ENCODE results near the gene MICALL2. TPM values are rescaled to one million over a fixed set of nuclear protein-coding genes. Genes with fewer than 3 reads are reported as not detected.

The MICALL2 gene
- polyA plus RNA-seq, 1 of the 3 experiments (the other 2 are of a cell fraction), result 38.8 TPM

GRCh38 chr7:1452205-1452604 is 7.1 kb downstream of the MICALL2 start:
- H3K79me2 ChIP-seq (ENCODE audit: insufficient read depth), result peaks cover 61% of the 10 kb centered on the region
- no peaks in the 10 kb centered on the region; a peak in 1 of 4 replicates for H3K4me1 ChIP-seq (ENCODE audit: control insufficient read depth in 1 of 2, insufficient read depth in 2 of 2, low read depth in 1 of 2, low read length in 1 of 2)
- H3K9ac ChIP-seq, result no peak overlapping the region
- no peaks in the 10 kb centered on the region for H3K27me3 ChIP-seq (ENCODE audit: insufficient read depth)
- H3K4me2 ChIP-seq, result no peak overlapping the region
- no peaks in the 10 kb centered on the region for H3K9me3 ChIP-seq
- DNase-seq, result no peak
- CTCF ChIA-PET, result interaction anchor here (0.8 to 12.9 kb wide), 6 partner anchors 12 to 269 kb away, joined by 3 to 142 read pairs (median 6); no protein-coding TSS in a partner anchor
- H2AFZ ChIP-seq (ENCODE audit: low read depth), result no peak overlapping the region
- no peak overlapping the region for H3K4me3 ChIP-seq (ENCODE audit: low read depth in 2 of 2, low read length in 1 of 2)
- H3F3A ChIP-seq (replicated peaks; ENCODE audit: insufficient read depth), result no peaks in the 10 kb centered on the region
- TF ChIP-seq GABPA (IDR thresholded peaks at IDR 0.05; ENCODE audit: low read depth) (no peak), NFIC (IDR thresholded peaks at IDR 0.05; ENCODE audit: borderline replicate concordance) (no peak), TCF12 (IDR thresholded peaks at IDR 0.05) (no peak), FOSL2 (IDR thresholded peaks at IDR 0.05; ENCODE audit: borderline replicate concordance, low read depth) (no peak), CTCF (IDR thresholded peaks at IDR 0.05) (no peak), FOXJ3 (CRISPR knock-in tag; IDR thresholded peaks at IDR 0.05) (no peak), GATA2 (CRISPR knock-in tag; IDR thresholded peaks at IDR 0.05) (no peak), ELF1 (IDR thresholded peaks at IDR 0.05) (no peak), TAF1 (IDR thresholded peaks at IDR 0.05; ENCODE audit: borderline replicate concordance, low read depth, low read length) (no peak), RAD21 (IDR thresholded peaks at IDR 0.05; ENCODE audit: low read length) (no peak)
- TF ChIP-seq, protein P1, sequence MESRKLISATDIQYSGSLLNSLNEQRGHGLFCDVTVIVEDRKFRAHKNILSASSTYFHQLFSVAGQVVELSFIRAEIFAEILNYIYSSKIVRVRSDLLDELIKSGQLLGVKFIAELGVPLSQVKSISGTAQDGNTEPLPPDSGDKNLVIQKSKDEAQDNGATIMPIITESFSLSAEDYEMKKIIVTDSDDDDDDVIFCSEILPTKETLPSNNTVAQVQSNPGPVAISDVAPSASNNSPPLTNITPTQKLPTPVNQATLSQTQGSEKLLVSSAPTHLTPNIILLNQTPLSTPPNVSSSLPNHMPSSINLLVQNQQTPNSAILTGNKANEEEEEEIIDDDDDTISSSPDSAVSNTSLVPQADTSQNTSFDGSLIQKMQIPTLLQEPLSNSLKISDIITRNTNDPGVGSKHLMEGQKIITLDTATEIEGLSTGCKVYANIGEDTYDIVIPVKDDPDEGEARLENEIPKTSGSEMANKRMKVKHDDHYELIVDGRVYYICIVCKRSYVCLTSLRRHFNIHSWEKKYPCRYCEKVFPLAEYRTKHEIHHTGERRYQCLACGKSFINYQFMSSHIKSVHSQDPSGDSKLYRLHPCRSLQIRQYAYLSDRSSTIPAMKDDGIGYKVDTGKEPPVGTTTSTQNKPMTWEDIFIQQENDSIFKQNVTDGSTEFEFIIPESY (IDR thresholded peaks at IDR 0.05; ENCODE audit: borderline replicate concordance, low read depth), result no peak
- POLR2A ChIA-PET, result interaction anchor here (0.7 kb wide), 1 partner anchor 25 kb away, joined by 4 read pairs; no protein-coding TSS in a partner anchor
- H3K27ac ChIP-seq (ENCODE audit: low read depth in 2 of 2, low read length in 1 of 2), result no peak overlapping the region
- WGBS (ENCODE audit: low lambda C conversion rate), result 86% methylated on average over 17 of the region's 19 CpGs
- no peaks in the 10 kb centered on the region for H3K9me2 ChIP-seq
- peaks cover 6% of the 10 kb centered on the region in 2 experiments for H3K36me3 ChIP-seq (replicated peaks in 1 of 2; ENCODE audit: control insufficient read depth in 1 of 2, insufficient read depth in 2 of 2, low read length in 1 of 2)
- H4K20me1 ChIP-seq (ENCODE audit: insufficient read depth), result peaks cover 70% of the 10 kb centered on the region

- Histone ChIP-seq H3K9me3 (no peaks in the 10 kb centered on the region), H3K27me3 (ENCODE audit: insufficient read depth) (no peaks in the 10 kb centered on the region), H3K36me3 (replicated peaks in 1 of 2; ENCODE audit: control insufficient read depth in 1 of 2, insufficient read depth in 2 of 2, low read length in 1 of 2) (peaks cover 5 to 6% of the 10 kb centered on the region in 2 experiments), H3K4me1 (ENCODE audit: control insufficient read depth in 1 of 2, insufficient read depth in 2 of 2, low read depth in 1 of 2, low read length in 1 of 2) (no peaks in the 10 kb centered on the region; a peak in 1 of 4 replicates), H3F3A (replicated peaks; ENCODE audit: insufficient read depth) (no peaks in the 10 kb centered on the region), H3K27ac (ENCODE audit: low read depth in 2 of 2, low read length in 1 of 2) (no peak overlapping the region), H3K79me2 (ENCODE audit: insufficient read depth) (peaks cover 49% of the 10 kb centered on the region), H3K4me2 (no peak overlapping the region), H3K4me3 (ENCODE audit: low read depth in 2 of 2, low read length in 1 of 2) (no peak overlapping the region), H4K20me1 (ENCODE audit: insufficient read depth) (peaks cover 60% of the 10 kb centered on the region), H2AFZ (ENCODE audit: low read depth) (no peak overlapping the region), H3K9ac (no peak overlapping the region), H3K9me2 (no peaks in the 10 kb centered on the region)
- WGBS (ENCODE audit: low lambda C conversion rate), result 98% methylated on average over 7 of the region's 11 CpGs
- TF ChIP-seq RFX5 (IDR thresholded peaks at IDR 0.05; ENCODE audit: low read length), result no peak
- no peak for TF ChIP-seq GABPA (IDR thresholded peaks at IDR 0.05; ENCODE audit: low read depth)
- TF ChIP-seq, protein P2, sequence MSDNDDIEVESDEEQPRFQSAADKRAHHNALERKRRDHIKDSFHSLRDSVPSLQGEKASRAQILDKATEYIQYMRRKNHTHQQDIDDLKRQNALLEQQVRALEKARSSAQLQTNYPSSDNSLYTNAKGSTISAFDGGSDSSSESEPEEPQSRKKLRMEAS (IDR thresholded peaks at IDR 0.05; ENCODE audit: low read depth), result no peak
- TF ChIP-seq TCF12 (IDR thresholded peaks at IDR 0.05), result no peak
- TF ChIP-seq TAF1 (IDR thresholded peaks at IDR 0.05; ENCODE audit: borderline replicate concordance, low read depth, low read length), result no peak
- TF ChIP-seq ELF1 (IDR thresholded peaks at IDR 0.05), result no peak
- TF ChIP-seq MXI1 (IDR thresholded peaks at IDR 0.05; ENCODE audit: low read depth, low read length), result no peak
- TF ChIP-seq USF2 (IDR thresholded peaks at IDR 0.05; ENCODE audit: borderline replicate concordance, low read depth, low read length), result no peak
- no peak for TF ChIP-seq GATA2 (CRISPR knock-in tag; IDR thresholded peaks at IDR 0.05)
- no peak for TF ChIP-seq MEF2A (IDR thresholded peaks at IDR 0.05; ENCODE audit: borderline replicate concordance, low read depth)
- TF ChIP-seq JUND (IDR thresholded peaks at IDR 0.05), result no peak
- no peak for DNase-seq
- ChIA-PET CTCF (interaction anchor here (1.7 to 12.9 kb wide), 3 partner anchors 18 to 257 kb away, joined by 7 to 142 read pairs (median 43); no protein-coding TSS in a partner anchor), POLR2A (interaction anchor here (0.6 kb wide), 1 partner anchor 357 kb away, joined by 3 read pairs; no protein-coding TSS in a partner anchor)
Observed at GRCh38 chr7:1450987-1451386, 8.3 kb downstream of the MICALL2 start.

Measured in SK-N-SH (cell line).